Epithelial cell of proximal tubule (primary cell): ENCODE measurements around the gene BACH2. TPM values are rescaled to one million over a fixed set of nuclear protein-coding genes. Genes with fewer than 3 reads are reported as not detected.

Experiments used
- DNase-seq: peaks from one replicate; pipeline ENCODE4 v3.0.0-alpha.2; 2011; ENCODE audit warnings: low read depth
- H3K4me3 ChIP-seq: 2 replicates; pipeline ENCODE4 v1.5.1; 2011; ENCODE audit warnings: low read depth, mild to moderate bottlenecking, low read length
- total RNA-seq: library from RNA; depleted of rRNA; stranded (reverse); fragments of >200 nt; gene quantifications from 2 replicates; pipeline ENCODE4 v1.2.3, GENCODE V29; 2015
- TF ChIP-seq, protein P1 (sequence below): conservative IDR thresholded peaks from 2 replicates; pipeline ENCODE4 v1.5.1; 2012; ENCODE audit warnings: low read depth, mild to moderate bottlenecking, low read length

The BACH2 gene
- total RNA-seq, 1 donor from 2014 or later, result 0.69 TPM

DNA sequence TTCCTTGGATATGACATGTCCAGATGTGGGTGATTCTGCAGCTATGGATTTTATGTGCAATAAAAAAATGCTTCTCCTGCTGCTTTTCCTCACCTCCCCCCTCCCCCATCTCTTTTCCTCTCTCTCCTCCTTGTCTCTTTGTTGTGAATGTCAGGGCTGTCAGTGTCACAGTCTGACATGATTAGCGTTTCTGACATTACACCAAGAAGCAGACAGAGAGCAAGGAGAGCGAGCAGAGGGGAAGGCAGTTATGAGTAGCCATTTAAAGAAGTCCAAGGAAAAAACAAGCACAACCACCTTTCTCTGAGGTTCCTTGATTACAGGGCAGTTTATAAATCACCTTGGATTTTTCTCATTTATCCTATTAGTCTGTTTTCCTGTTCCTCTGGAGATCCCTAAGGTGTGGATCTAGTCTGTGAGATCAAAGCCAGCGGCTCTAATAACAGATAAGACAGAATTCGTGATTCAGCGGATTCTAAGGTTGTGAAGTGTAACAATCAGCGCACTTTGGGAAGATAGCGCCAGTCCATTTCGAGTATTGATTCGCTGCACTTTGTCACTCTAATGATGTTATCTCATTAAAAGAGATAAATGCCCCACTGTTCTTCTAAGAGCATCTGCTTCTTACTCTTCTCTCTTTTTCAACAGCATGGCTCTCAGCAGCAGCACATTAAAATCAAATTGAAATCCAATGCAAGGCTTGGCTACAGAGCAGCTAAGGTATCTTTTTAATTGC is 101.4 kb downstream of the BACH2 start:
- DNase-seq, result no peak
- H3K4me3 ChIP-seq, result no peak overlapping the region
- TF ChIP-seq, protein P1, sequence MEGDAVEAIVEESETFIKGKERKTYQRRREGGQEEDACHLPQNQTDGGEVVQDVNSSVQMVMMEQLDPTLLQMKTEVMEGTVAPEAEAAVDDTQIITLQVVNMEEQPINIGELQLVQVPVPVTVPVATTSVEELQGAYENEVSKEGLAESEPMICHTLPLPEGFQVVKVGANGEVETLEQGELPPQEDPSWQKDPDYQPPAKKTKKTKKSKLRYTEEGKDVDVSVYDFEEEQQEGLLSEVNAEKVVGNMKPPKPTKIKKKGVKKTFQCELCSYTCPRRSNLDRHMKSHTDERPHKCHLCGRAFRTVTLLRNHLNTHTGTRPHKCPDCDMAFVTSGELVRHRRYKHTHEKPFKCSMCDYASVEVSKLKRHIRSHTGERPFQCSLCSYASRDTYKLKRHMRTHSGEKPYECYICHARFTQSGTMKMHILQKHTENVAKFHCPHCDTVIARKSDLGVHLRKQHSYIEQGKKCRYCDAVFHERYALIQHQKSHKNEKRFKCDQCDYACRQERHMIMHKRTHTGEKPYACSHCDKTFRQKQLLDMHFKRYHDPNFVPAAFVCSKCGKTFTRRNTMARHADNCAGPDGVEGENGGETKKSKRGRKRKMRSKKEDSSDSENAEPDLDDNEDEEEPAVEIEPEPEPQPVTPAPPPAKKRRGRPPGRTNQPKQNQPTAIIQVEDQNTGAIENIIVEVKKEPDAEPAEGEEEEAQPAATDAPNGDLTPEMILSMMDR, result no peak

DNA sequence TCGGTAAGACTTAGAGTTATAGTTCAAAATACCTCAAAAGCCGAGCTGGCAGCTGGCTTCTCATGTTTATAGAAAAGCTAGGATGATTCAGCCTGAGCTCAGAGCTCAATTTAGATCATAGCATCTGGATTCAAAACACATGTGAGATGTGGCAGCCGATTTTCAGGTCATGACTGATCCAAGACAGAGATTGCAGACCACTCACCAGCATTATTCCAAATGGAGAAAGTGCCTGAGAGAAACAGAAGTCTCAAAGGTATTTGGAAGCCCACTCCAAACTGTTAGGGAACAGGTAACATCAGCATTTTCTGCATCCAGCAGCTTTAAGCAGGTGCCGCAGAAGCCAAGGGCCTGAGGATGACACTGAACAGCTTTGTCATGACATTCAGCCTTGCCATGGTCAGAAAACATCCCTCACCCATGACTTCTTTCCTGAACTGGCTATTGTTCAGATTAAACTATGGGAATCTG is 102.2 kb downstream of the BACH2 start:
- H3K4me3 ChIP-seq, result no peak overlapping the region
- DNase-seq, result no peak
- TF ChIP-seq, protein P1, result no peak

DNA sequence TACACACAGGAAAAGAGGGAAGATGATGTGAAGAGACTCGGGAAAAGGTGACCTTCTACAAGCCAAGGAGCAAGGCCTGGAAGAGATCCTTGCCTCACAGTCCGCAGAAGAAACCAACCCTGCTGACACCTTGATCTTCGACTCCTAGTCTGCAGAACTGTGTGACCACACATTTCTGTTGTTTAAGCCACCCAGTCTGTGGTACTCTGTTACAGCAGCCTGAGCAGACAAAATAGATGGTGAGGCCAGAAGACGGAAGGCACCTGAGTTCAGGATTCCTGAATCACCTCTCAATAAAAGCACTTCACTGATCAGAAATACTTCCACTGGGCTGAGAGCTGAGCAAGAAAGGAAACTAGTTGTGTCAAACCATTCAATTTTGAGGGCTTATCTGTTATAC is 103.3 kb downstream of the BACH2 start:
- H3K4me3 ChIP-seq, result no peak overlapping the region
- DNase-seq, result no peak
- TF ChIP-seq, protein P1, result no peak

DNA sequence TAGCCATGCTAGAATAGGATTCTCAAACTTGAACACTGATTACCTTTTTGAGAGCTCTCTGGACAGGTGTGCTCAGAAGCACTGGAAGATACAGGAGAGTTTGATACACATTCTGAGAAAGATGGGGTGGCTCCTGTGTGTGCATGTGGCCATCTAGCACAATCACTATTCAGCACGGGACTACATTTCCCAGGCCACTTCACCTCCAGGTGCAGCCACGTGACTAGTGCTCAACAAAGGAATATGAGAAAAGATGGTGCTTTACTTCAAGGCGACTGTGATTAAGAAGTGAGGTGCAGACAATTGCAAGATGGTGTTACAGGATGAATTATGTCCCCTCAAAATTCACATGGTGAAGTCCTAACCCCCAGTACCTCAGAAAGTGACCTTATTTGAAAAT is 103.8 kb downstream of the BACH2 start:
- no peak overlapping the region for H3K4me3 ChIP-seq
- DNase-seq, result no peak
- TF ChIP-seq, protein P1, result no peak

DNA sequence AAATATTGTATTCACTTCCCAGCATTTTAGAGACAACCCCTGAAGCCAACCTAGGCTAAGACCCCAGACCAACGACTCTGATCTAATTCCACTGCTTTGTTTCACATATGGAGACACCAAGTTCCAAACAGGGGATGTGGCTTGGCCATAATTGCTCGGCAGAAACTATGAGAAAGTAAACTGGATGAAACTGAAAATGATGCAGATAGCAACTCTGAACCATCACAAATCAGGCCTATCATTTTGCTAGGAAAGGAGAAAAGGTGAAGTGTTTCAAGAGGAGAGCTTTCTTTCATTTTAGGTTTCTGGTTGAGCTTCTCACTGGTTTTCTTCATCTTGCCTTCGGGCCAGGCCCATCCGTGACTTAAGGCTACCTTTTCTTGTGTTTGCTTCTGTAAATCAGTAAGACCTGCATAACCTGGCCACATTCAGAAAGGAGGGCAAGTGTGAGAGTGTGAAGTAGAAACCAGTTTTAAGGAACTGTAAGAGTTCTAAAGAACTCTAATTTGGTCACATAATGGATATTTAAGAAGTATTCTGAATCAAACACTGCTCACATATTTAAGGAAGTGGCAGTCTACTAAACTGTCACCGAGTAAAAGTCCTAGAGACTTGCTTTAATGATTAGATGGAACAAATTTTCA is 105.8 kb downstream of the BACH2 start:
- TF ChIP-seq, protein P1, result no peak
- no peak for DNase-seq
- H3K4me3 ChIP-seq, result no peak overlapping the region

DNA sequence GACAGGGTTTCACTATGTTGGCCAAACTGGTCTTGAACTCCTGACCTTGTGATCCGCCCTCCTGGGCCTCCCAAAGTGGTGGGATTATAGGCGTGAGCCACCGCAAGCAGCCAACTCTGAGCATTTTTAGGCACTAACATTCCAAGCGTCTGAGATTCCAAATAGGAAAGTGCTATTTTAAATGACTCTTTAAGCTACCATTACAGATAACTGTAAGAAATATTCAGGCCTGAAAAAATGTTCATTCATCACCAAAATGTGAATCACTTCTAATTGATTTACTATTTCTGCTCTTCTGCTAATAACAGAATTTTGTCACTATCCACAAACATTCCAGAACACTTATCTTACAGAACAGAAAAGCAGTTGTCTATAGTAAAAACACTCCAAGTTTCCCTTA is 106.5 kb downstream of the BACH2 start:
- H3K4me3 ChIP-seq, result no peak overlapping the region
- DNase-seq, result no peak
- TF ChIP-seq, protein P1, result no peak
